CD4-positive, alpha-beta T cell treated with Interleukin-6 for 4 hours (primary cell): ENCODE results near the gene SSTR3.

Experiments
- DNase-seq: peaks from one replicate; pipeline ENCODE4 v3.0.0-alpha.2; 2020; ENCODE audit warnings: mixed read lengths

SSTR3 gene

GRCh38 chr22:37163575-37164504, 48.4 kb downstream of the SSTR3 start:
- peak; percentile 44 for DNase-seq

DNA sequence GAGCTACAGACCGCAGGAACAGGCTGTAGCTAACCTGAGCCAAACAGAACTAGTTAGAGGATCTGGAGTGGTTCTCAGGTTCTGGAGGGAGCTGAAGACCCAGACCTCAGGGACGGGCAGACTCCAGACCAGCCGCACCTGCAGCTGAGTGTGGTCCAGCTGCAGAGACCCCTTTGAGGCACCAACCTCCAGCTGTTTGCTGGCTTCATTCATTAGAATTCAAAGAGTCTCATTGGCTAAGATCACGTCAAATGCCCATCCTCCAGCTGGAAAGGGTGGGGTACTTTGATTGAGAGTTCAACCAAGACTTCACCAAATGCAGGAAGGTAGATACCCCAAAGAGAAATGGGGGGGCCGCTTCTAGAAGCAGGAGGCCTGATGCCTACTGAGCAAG, 49.2 kb downstream of the SSTR3 start:
- no peak for DNase-seq

GRCh38 chr22:37162221-37163095, 49.8 kb downstream of the SSTR3 start:
- DNase-seq = peak; percentile 78

DNA sequence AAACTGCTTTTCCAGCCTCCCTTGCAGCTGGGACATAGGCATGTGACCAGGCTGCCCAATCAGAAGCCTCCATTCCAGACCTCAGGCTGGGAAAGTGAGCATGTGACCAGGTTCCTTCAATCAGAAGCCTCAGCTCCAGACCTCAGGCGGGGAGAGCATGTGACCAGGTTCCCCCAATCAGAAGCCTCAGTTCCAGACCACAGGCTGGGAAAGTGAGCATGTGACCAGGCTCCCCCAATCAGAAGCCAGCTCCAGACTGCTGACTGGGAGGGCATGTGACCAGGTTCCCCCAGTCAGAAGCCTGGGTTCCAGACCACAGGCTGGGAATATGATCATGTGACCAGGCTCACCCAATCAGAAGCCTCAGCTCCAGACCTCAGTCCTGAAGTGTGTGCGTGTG, 50.8 kb downstream of the SSTR3 start:
- DNase-seq = no peak

DNA sequence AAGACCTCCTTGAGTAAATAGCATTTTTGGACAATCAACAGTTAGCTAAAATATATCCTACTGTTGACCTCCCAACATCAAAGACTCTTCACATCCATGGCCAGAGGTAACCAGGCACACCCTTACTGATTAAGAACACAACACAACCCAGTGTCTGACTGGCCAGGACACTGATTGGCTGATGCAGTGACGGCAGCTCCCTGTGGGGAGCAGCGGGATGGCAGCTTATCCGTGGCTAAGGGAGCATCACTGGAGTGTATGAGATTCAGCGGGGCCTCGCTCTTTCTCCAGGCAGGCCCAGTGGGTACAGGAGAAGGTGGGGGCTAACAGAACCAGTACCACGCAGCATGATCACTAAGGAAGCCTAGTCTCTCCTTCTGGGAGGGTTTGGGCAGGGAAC, 52.2 kb downstream of the SSTR3 start:
- DNase-seq = no peak

DNA sequence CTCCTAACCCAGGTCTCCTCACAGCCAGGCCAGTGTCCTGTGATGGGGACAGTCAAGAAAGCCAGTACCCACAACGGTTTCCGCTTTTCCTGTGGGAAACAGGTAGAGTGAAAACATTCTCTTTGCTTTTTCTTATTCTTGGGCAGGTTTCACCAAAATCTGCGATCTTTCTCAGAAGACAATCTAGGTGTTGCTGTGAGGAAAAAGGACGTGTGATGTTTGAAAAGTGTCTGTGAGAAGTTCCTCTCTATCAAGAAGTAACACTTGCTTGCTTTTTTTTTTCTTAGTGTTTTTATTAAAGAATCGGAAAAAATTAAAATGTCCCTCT, 53.4 kb downstream of the SSTR3 start:
- DNase-seq = no peak

- DNase-seq = no peak
Measured at GRCh38 chr22:37157516-37158285, 54.6 kb downstream of the SSTR3 start.

DNA sequence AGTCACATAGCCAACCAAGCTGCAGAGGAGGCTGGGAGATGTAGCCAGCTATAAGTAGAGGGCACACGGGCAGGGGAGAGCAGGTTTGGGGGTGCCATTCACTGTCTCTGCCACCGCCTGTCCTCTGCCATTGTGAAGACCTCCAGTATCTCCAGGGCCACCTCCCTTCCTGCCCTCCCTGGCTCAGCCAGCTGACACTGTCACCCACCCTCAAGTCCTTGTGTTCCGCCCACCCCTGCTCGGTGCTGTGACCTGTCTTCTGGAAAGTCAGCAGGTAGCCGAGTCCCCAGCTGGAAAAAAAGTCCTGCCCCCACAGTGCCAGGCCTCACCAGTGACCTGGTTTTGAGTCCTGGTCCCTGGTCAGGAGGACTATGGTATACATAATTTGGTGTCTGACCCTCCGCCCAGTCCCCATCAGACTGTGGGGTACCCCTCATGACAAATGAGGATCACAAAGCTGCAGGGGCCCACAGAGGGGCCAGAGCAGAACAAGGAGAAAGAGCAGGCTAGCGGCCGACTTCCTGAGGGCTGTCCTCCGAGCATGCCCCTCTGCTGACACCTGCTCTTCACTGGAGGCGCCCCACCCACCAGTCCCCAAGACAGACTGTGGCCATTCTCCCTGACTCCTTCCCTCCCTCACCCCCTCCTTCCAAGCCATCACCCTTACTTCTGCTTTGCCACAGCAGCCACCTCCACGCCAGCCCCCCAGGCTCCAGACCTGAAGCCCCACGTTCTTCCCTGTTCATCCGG, 55.4 kb downstream of the SSTR3 start:
- no peak for DNase-seq

DNA sequence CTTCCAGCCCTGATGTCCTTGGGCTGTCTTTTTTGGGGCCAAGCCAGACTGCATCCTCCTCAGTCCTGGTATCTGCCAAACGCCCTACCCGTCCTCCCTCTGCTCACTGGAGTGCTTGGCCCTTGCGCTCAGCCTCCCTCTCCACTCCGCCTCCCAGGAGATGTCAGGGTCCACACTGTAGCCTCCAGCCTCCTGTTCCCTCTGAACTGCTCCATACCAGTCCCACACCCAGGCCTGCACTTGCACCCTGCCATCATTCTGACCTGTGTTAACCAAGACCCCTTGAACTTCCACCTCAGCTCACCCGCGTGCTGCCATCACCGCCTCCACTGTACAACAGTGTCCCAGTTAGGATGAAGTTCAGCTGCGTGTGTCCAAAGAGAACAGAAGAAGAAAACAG, 56.3 kb downstream of the SSTR3 start:
- no peak for DNase-seq

- DNase-seq = no peak
Measured at GRCh38 chr22:37154925-37155712, 57.2 kb downstream of the SSTR3 start.
